ENCODE results near the gene COL24A1.

GRCh38 chr1:85700422-85700821 lies 456.1 kb downstream of the COL24A1 start:
- TF ChIP-seq POLR2AphosphoS5 (IDR thresholded peaks at IDR 0.05): no peak
- no peak for TF ChIP-seq CTCF (IDR thresholded peaks at IDR 0.05)
